Measurements from ENCODE around the gene PNPLA7. TPM values are rescaled to one million over a fixed set of nuclear protein-coding genes. Genes with fewer than 3 reads are reported as not detected.
"Not testable (repeated sequence)": the region's sequence is repeated elsewhere in the genome, so short reads cannot be mapped to it uniquely, and the experiment has no call there.

Gene PNPLA7
- total RNA-seq, 1 donor from 2014 or later = 0.04 TPM

DNA sequence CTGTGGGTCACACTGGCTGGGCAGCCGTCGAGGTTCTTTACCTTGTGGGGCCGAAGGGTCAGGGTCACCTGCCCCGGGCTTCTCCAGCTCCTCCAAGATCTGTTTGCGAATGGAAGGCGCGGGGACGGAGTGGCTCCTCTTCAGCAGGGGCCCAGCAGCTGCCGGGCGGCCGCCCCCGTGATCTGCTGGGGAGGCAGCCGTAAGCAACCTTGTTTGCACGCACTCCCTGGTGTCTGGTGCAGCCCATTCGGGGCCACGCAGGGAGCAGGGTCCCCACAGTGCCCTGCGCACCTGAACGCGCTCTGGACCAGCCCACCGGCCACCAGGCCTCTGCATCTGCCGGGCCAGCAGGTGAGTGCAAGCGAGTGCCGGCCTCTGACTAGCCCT is 34.9 kb downstream of the PNPLA7 start:
- TF ChIP-seq, protein P1, sequence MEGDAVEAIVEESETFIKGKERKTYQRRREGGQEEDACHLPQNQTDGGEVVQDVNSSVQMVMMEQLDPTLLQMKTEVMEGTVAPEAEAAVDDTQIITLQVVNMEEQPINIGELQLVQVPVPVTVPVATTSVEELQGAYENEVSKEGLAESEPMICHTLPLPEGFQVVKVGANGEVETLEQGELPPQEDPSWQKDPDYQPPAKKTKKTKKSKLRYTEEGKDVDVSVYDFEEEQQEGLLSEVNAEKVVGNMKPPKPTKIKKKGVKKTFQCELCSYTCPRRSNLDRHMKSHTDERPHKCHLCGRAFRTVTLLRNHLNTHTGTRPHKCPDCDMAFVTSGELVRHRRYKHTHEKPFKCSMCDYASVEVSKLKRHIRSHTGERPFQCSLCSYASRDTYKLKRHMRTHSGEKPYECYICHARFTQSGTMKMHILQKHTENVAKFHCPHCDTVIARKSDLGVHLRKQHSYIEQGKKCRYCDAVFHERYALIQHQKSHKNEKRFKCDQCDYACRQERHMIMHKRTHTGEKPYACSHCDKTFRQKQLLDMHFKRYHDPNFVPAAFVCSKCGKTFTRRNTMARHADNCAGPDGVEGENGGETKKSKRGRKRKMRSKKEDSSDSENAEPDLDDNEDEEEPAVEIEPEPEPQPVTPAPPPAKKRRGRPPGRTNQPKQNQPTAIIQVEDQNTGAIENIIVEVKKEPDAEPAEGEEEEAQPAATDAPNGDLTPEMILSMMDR (IDR thresholded peaks at IDR 0.05; ENCODE audit: insufficient read depth, low read length, poor library complexity, severe bottlenecking) = no peak
- no peaks in the 10 kb centered on the region for H3K36me3 ChIP-seq (ENCODE audit: control insufficient read depth, insufficient read depth, low read length)
- H3K27me3 ChIP-seq (ENCODE audit: control insufficient read depth, insufficient read depth, low read length) = no peaks in the 10 kb centered on the region
- DNase-seq (ENCODE audit: low read depth) = no peak
- H3K4me3 ChIP-seq (ENCODE audit: low read depth, low read length) = no peak overlapping the region

DNA sequence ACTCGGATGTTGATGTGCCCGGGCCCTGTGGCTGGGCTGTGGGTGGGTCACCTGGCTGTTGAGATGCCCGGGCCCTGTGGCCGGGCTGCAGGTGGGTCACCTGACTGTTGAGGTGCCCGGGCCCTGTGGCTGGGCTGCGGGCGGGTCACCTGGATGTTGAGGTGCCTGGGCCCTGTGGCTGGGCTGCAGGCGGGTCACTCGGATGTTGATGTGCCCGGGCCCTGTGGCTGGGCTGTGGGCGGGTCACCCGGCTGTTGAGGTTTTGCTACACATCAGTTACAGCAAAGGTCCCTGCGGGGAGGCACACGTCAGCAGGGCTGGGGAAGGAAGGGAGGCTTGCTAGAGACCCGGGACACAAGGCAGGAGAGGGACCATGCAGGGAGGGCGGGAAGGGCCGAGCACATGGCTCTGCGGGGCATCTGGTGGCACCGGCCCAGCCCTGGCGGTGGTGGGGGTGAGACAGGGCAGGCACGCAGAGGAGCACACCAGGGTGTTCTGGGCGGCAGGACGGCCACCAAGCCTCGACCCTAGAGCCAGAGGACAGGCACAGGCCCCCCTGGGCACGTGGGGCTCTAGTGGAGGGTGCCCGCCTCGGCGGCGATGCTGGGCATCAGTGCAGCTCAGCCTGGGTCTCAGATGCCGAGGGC is 35.4 kb downstream of the PNPLA7 start:
- no peak for DNase-seq (ENCODE audit: low read depth)
- H3K27me3 ChIP-seq (ENCODE audit: control insufficient read depth, insufficient read depth, low read length) = no peaks in the 10 kb centered on the region
- no peak overlapping the region for H3K4me3 ChIP-seq (ENCODE audit: low read depth, low read length)
- TF ChIP-seq, protein P1 (IDR thresholded peaks at IDR 0.05; ENCODE audit: insufficient read depth, low read length, poor library complexity, severe bottlenecking) = no peak
- no peaks in the 10 kb centered on the region for H3K36me3 ChIP-seq (ENCODE audit: control insufficient read depth, insufficient read depth, low read length)

GRCh38 chr9:137513801-137514570 is 36.2 kb downstream of the PNPLA7 start:
- H3K27me3 ChIP-seq (ENCODE audit: control insufficient read depth, insufficient read depth, low read length); H3K4me3 ChIP-seq (ENCODE audit: low read depth, low read length); DNase-seq (ENCODE audit: low read depth); H3K36me3 ChIP-seq (ENCODE audit: control insufficient read depth, insufficient read depth, low read length): not testable (repeated sequence)

DNA sequence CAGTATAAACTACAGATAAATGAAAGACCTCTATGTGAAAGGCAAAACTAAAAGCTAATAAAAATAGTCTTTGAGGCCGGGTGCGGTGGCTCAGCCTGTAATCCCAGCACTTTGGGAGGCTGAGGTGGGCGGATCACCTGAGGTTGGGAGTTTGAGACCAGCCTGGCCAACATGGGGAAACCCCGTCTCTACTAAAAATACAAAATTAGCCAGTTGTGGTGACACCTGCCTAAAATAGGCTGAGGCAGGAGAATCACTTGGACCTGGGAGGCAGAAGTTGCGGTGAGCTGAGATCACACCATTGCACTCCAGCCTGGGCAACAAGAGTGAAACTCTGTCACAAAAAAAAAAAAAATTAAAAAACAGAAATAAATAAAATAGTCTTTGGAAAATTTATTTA is 37.1 kb downstream of the PNPLA7 start:
- H3K4me3 ChIP-seq (ENCODE audit: low read depth, low read length); DNase-seq (ENCODE audit: low read depth); H3K36me3 ChIP-seq (ENCODE audit: control insufficient read depth, insufficient read depth, low read length); H3K27me3 ChIP-seq (ENCODE audit: control insufficient read depth, insufficient read depth, low read length): not testable (repeated sequence)

DNA sequence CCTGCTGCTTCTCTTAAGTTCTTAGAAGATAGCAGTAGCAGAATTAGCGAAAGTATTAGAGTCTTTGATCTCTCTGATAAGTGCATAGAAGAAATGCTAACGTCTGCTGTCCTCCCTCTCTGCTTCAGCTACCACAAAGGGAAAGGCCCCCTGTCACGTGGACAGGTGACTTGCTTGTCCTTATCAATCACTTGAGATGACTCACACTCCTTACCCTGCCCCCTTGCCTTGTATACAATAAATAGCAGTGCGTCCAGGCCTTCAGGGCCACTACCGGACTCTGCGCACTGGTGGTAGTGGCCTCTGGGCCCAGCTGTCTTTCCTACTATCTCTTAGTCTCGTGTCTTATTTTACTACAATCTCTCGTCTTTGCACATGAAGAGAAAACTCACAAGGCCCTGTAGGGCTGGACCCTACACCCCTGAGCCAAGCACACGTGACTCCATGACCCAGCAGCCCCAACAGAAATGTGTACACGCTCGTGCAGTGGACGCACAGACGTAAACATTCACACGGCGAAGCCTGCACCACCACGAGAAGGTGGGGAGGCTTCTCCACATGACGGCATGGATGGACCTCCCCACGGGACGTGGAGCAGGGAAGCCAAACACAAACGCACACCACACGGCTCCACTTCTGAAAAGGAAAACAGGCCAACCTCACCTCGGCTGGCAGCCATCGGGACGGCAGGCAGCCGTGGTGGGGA is 38.3 kb downstream of the PNPLA7 start:
- Histone ChIP-seq H3K36me3 (ENCODE audit: control insufficient read depth, insufficient read depth, low read length) (no peaks in the 10 kb centered on the region), H3K4me3 (ENCODE audit: low read depth, low read length) (no peak overlapping the region), H3K27me3 (ENCODE audit: control insufficient read depth, insufficient read depth, low read length) (no peaks in the 10 kb centered on the region)
- no peak for DNase-seq (ENCODE audit: low read depth)
- TF ChIP-seq, protein P1 (IDR thresholded peaks at IDR 0.05; ENCODE audit: insufficient read depth, low read length, poor library complexity, severe bottlenecking) = no peak

- not testable (repeated sequence) for H3K27me3 ChIP-seq (ENCODE audit: control insufficient read depth, insufficient read depth, low read length); DNase-seq (ENCODE audit: low read depth); H3K36me3 ChIP-seq (ENCODE audit: control insufficient read depth, insufficient read depth, low read length); H3K4me3 ChIP-seq (ENCODE audit: low read depth, low read length)
Measured at GRCh38 chr9:137511126-137511525, 39.1 kb downstream of the PNPLA7 start.

- DNase-seq (ENCODE audit: low read depth) = no peak
- no peaks in the 10 kb centered on the region for H3K36me3 ChIP-seq (ENCODE audit: control insufficient read depth, insufficient read depth, low read length)
- no peak overlapping the region for H3K4me3 ChIP-seq (ENCODE audit: low read depth, low read length)
- TF ChIP-seq, protein P1 (IDR thresholded peaks at IDR 0.05; ENCODE audit: insufficient read depth, low read length, poor library complexity, severe bottlenecking) = no peak
- H3K27me3 ChIP-seq (ENCODE audit: control insufficient read depth, insufficient read depth, low read length) = no peaks in the 10 kb centered on the region
Measured at GRCh38 chr9:137509198-137509597, 41.0 kb downstream of the PNPLA7 start.
